ENCODE results near the gene FANCE. TPM values are rescaled to one million over a fixed set of nuclear protein-coding genes. Genes with fewer than 3 reads are reported as not detected.

Gene FANCE
- total RNA-seq, 2 experiments from 2014 or later = 1.6 to 1.7 TPM

DNA sequence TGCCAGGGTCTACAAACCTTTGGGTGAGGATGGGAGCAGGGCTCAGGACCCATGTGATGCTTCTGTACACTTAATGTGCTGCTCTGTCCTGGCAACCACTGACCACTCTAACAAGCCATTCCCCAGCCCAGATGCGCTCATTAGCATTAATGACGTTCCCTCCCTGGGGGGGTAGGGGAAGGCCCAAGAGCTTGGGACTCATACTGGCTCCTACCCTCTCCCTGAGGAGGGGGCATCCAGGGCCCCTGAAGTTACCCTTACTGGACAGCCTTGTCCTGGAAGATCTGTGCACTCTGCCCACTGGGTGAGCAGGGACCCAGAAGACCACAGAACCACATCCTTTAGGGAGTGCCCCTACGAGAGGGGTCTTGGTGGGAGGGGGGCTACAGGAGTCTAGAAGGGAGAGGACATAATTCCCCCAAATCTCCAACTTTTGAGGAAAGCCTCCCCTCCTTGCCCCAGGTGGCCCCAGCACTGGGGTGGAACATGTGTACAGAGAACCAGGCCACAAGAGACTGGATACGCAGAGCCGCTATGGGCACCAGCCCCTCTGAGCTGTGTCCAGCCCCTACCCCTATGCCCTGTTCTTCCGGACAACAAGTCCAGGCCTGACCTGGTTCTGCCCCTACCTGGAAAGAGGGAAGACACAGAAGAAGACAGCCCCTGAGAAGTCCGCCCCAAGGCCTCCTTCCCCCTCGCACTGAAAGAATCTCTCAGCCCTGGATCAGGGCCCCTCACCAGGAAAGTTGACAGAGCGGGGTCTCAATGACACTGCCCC is 43.3 kb downstream of the FANCE start:
- Mint-ChIP-seq H3K27ac (peak overlapping the region; percentile 39), H3K4me1 (ENCODE audit: low read depth) (peaks cover 28% of the 10 kb centered on the region), H3K4me3 (peak overlapping the region; percentile 86), H3K9me3 (no peaks in the 10 kb centered on the region), H3K27me3 (peaks cover 17% of the 10 kb centered on the region), H3K36me3 (ENCODE audit: low read depth) (no peaks in the 10 kb centered on the region)
- Histone ChIP-seq H3K36me3 (ENCODE audit: insufficient read depth, low read length) (no peaks in the 10 kb centered on the region), H3K4me1 (ENCODE audit: insufficient read depth, low read length) (peaks cover 29% of the 10 kb centered on the region), H3K27ac (ENCODE audit: low read depth in 1 of 2, low read length in 2 of 2) (no peak overlapping the region), H3K4me3 (ENCODE audit: low read length) (no peak overlapping the region), H3K9me3 (ENCODE audit: control insufficient read depth in 1 of 2, insufficient read depth in 1 of 2, low read length in 2 of 2) (peaks cover 0 to 7% of the 10 kb centered on the region in 2 experiments), H3K27me3 (ENCODE audit: control insufficient read depth in 1 of 2, insufficient read depth in 2 of 2, low read length in 2 of 2) (peaks cover 3 to 11% of the 10 kb centered on the region in 2 experiments)
- TF ChIP-seq, protein P1, sequence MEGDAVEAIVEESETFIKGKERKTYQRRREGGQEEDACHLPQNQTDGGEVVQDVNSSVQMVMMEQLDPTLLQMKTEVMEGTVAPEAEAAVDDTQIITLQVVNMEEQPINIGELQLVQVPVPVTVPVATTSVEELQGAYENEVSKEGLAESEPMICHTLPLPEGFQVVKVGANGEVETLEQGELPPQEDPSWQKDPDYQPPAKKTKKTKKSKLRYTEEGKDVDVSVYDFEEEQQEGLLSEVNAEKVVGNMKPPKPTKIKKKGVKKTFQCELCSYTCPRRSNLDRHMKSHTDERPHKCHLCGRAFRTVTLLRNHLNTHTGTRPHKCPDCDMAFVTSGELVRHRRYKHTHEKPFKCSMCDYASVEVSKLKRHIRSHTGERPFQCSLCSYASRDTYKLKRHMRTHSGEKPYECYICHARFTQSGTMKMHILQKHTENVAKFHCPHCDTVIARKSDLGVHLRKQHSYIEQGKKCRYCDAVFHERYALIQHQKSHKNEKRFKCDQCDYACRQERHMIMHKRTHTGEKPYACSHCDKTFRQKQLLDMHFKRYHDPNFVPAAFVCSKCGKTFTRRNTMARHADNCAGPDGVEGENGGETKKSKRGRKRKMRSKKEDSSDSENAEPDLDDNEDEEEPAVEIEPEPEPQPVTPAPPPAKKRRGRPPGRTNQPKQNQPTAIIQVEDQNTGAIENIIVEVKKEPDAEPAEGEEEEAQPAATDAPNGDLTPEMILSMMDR (IDR thresholded peaks at IDR 0.05) = no peak
- intact Hi-C loops (cut with DNase I, micrococcal nuclease) = loop anchor here in 1 of 2 experiments (2.0 kb wide), 1 partner anchor 27 kb away; the partner anchor contains the start of gene RPL10A
- ChIA-PET POLR2A (interaction anchor here (1.3 to 2.4 kb wide), 2 partner anchors 27 to 184 kb away, joined by 3 to 16 read pairs; partner anchors contain the start of gene RPL10A), CTCF (interaction anchor here (0.9 kb wide), 1 partner anchor 12 kb away, joined by 3 read pairs; no protein-coding TSS in a partner anchor)
- DNase-seq (no peak), ATAC-seq (ENCODE audit: poor library complexity) (no peak)

DNA sequence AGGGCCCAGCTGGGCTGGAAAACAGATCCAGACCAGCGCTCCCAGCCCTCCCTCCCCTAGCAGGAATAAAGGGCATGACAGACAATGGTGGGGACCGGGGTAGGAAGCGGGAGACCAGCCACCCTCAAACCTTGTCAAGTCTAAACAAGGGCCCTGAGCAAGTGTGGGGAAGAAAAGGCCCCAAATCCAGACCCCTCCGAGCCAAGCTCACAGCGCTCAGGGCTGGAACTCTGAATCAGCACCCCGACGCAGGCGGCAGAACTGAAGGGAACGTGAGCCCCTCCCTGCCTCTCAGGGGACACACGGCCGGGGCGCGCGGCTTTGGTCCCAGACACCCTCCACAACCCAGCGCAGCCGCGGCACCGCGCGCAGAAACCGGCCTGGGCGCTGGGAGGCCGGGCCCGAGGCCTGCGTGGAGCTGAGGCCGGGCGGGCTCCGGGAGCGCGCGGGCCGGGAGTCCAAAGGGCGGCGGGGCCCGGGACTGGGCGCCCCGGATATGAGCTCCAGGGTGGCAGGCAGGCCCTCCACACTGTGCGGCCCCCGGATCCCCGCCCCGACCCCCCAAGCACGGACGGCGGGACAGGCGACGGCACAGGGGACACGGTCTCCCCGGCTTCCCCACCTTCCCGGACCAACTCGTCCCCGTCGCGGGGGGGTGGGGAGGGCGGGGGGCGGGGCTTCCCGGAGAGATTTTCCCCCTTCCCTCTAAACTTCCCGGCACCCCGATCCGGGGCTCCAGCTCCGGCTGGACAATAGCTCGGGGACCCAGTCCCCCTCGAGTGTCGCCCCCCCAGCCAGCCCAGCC is 44.1 kb downstream of the FANCE start:
- peak overlapping the region; percentile 39 for H3K27ac Mint-ChIP-seq
- peaks cover 3 to 12% of the 10 kb centered on the region in 2 experiments for H3K27me3 ChIP-seq (ENCODE audit: control insufficient read depth in 1 of 2, insufficient read depth in 2 of 2, low read length in 2 of 2)

More for the DNA sequence above, 44.1 kb downstream of the FANCE start:
- Mint-ChIP-seq H3K9me3 (no peaks in the 10 kb centered on the region), H3K4me3 (peak overlapping the region; percentile 86), H3K4me1 (ENCODE audit: low read depth) (peaks cover 28% of the 10 kb centered on the region), H3K27me3 (peaks cover 20% of the 10 kb centered on the region), H3K36me3 (ENCODE audit: low read depth) (no peaks in the 10 kb centered on the region)
- H3K4me3 ChIP-seq (ENCODE audit: low read length) = peak overlapping the region; percentile 43
- no peak for ATAC-seq (ENCODE audit: poor library complexity)
- TF ChIP-seq, protein P1 (IDR thresholded peaks at IDR 0.05) = no peak
- peaks cover 29% of the 10 kb centered on the region for H3K4me1 ChIP-seq (ENCODE audit: insufficient read depth, low read length)
- DNase-seq = peak in 1 of 14 experiments; percentile 22
- POLR2A ChIA-PET = interaction anchor here (1.3 to 2.4 kb wide), 3 partner anchors 28 to 185 kb away, joined by 3 to 16 read pairs (median 6); partner anchors contain the start of genes FANCE and RPL10A
- H3K9me3 ChIP-seq (ENCODE audit: control insufficient read depth in 1 of 2, insufficient read depth in 1 of 2, low read length in 2 of 2) = peaks cover 0 to 7% of the 10 kb centered on the region in 2 experiments
- no peak overlapping the region for H3K27ac ChIP-seq (ENCODE audit: low read depth in 1 of 2, low read length in 2 of 2)
- intact Hi-C loops (cut with DNase I, micrococcal nuclease) = loop anchor here in 1 of 2 experiments (2.0 kb wide), 1 partner anchor 27 kb away; the partner anchor contains the start of gene RPL10A
- CTCF ChIA-PET = interaction anchor here (0.9 kb wide), 1 partner anchor 11 kb away, joined by 3 read pairs; no protein-coding TSS in a partner anchor
- no peaks in the 10 kb centered on the region for H3K36me3 ChIP-seq (ENCODE audit: insufficient read depth, low read length)

Data from CD4-positive, alpha-beta T cell (primary cell).